ENCODE measurements around the gene HES4. TPM values are rescaled to one million over a fixed set of nuclear protein-coding genes. Genes with fewer than 3 reads are reported as not detected.

The HES4 gene
- polyA plus RNA-seq, 1 donor (not counting 4 experiments of a cell fraction or from before 2014, with no cell fraction given), result 3.0 TPM

DNA sequence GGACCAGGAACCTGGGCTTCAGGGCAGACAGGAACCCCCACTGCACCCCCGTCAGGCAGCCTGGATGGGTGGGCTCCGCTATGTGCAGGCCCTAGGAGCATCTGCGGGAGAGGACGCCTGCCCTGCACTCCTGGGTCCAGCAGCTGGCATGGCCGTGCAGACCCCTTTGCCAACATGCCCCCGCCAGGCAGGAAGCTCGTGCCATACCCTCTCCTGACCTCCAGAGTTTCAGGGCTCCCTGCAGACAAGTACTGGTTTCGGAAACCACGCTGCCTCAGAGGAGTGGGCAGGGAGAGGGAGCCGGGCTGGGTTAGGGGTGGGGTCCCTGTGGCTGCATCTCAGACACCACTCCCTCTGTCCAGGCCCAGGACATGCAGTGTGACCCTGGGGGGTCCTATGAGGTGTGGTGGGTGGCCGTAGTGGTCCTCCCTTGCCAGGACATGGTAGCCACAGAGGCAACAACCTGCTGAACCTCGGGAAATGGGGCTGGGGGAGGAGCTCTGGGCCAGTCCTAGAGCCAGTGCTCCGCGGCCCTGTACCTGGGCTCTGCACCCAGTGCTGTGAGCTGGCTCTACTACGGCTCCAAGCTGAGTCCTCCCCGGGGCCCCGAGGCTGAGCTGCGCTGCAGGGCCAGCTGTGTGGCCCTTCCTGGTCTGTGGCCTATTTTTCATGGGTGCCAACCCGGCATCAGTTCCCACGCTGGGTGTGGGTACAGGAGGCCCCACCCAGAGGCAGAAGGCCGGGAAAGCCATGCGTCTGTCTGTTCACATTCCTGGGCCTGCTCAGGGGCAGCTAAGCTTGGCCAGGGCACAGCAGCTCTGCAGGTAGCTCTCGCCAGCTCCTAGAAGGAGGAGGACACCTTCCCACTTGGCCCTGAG lies 32.2 kb downstream of the HES4 start:
- Histone ChIP-seq H3K9me1 (ENCODE audit: control insufficient read depth, extremely low read depth, insufficient read depth, low read length) (no peaks in the 10 kb centered on the region), H3K4me2 (ENCODE audit: control insufficient read depth, extremely low read depth, insufficient read depth, low read depth, low read length) (peak overlapping the region; percentile 94), H4K20me1 (ENCODE audit: control insufficient read depth, extremely low read depth, insufficient read depth, low read length) (no peaks in the 10 kb centered on the region), H3K9me3 (ENCODE audit: control insufficient read depth, low read depth, low read length) (no peaks in the 10 kb centered on the region), H3K4me1 (ENCODE audit: control insufficient read depth, extremely low read depth, insufficient read depth, low read length) (peaks cover 13% of the 10 kb centered on the region), H3K9ac (ENCODE audit: control insufficient read depth, extremely low read depth, insufficient read depth, low read length) (peak overlapping the region; percentile 97), H3K4me3 (ENCODE audit: control insufficient read depth in 2 of 3, extremely low read depth in 1 of 3, insufficient read depth in 2 of 3, low read depth in 1 of 3, low read length in 3 of 3) (peak overlapping the region; percentile 63 to 84 (median 70)), H3K79me2 (ENCODE audit: control insufficient read depth, insufficient read depth, low read length) (no peaks in the 10 kb centered on the region), H3K27ac (ENCODE audit: control insufficient read depth, insufficient read depth, low read length) (peak overlapping the region; percentile 96), H3K36me3 (ENCODE audit: control insufficient read depth in 2 of 2, extremely low read depth in 1 of 2, insufficient read depth in 2 of 2, low read length in 2 of 2) (peaks cover 0 to 5% of the 10 kb centered on the region in 2 experiments), H2AFZ (ENCODE audit: control insufficient read depth, low read length) (no peak overlapping the region), H3K27me3 (ENCODE audit: control insufficient read depth, extremely low read depth, insufficient read depth, low read length) (no peaks in the 10 kb centered on the region)
- TF ChIP-seq, protein P1, sequence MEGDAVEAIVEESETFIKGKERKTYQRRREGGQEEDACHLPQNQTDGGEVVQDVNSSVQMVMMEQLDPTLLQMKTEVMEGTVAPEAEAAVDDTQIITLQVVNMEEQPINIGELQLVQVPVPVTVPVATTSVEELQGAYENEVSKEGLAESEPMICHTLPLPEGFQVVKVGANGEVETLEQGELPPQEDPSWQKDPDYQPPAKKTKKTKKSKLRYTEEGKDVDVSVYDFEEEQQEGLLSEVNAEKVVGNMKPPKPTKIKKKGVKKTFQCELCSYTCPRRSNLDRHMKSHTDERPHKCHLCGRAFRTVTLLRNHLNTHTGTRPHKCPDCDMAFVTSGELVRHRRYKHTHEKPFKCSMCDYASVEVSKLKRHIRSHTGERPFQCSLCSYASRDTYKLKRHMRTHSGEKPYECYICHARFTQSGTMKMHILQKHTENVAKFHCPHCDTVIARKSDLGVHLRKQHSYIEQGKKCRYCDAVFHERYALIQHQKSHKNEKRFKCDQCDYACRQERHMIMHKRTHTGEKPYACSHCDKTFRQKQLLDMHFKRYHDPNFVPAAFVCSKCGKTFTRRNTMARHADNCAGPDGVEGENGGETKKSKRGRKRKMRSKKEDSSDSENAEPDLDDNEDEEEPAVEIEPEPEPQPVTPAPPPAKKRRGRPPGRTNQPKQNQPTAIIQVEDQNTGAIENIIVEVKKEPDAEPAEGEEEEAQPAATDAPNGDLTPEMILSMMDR (optimal IDR thresholded peaks at IDR 0.05 in 1 of 3, IDR thresholded peaks at IDR 0.05 in 1 of 3, conservative IDR thresholded peaks at IDR 0.05 in 1 of 3; ENCODE audit: extremely low read depth in 1 of 3, insufficient read depth in 2 of 3, low read length in 3 of 3), result no peak
- dilution Hi-C loops (cut with MboI; ENCODE audit: extremely low pct_ligation_motif_present, low sequenced_read_pairs), result no loop called here
- no peak for DNase-seq (ENCODE audit: low read depth, low spot score)
- no peak for FAIRE-seq

GRCh38 chr1:966704-967300 lies 33.1 kb downstream of the HES4 start:
- Histone ChIP-seq H3K36me3 (ENCODE audit: control insufficient read depth in 2 of 2, extremely low read depth in 1 of 2, insufficient read depth in 2 of 2, low read length in 2 of 2) (peaks cover 0 to 7% of the 10 kb centered on the region in 2 experiments), H3K4me1 (ENCODE audit: control insufficient read depth, extremely low read depth, insufficient read depth, low read length) (peaks cover 13% of the 10 kb centered on the region), H3K79me2 (ENCODE audit: control insufficient read depth, insufficient read depth, low read length) (no peaks in the 10 kb centered on the region), H3K9me3 (ENCODE audit: control insufficient read depth, low read depth, low read length) (no peaks in the 10 kb centered on the region), H3K27me3 (ENCODE audit: control insufficient read depth, extremely low read depth, insufficient read depth, low read length) (no peaks in the 10 kb centered on the region), H3K4me2 (ENCODE audit: control insufficient read depth, extremely low read depth, insufficient read depth, low read depth, low read length) (peak overlapping the region; percentile 94), H3K9ac (ENCODE audit: control insufficient read depth, extremely low read depth, insufficient read depth, low read length) (peak overlapping the region; percentile 97), H2AFZ (ENCODE audit: control insufficient read depth, low read length) (peak overlapping the region; percentile 75), H3K4me3 (ENCODE audit: control insufficient read depth in 2 of 3, extremely low read depth in 1 of 3, insufficient read depth in 2 of 3, low read depth in 1 of 3, low read length in 3 of 3) (peak overlapping the region; percentile 70 to 85 (median 84)), H4K20me1 (ENCODE audit: control insufficient read depth, extremely low read depth, insufficient read depth, low read length) (no peaks in the 10 kb centered on the region), H3K27ac (ENCODE audit: control insufficient read depth, insufficient read depth, low read length) (peak overlapping the region; percentile 96), H3K9me1 (ENCODE audit: control insufficient read depth, extremely low read depth, insufficient read depth, low read length) (no peaks in the 10 kb centered on the region)
- DNase-seq (ENCODE audit: low read depth, low spot score) (no peak), FAIRE-seq (no peak)
- dilution Hi-C loops (cut with MboI; ENCODE audit: extremely low pct_ligation_motif_present, low sequenced_read_pairs), result no loop called here
- TF ChIP-seq, protein P1 (optimal IDR thresholded peaks at IDR 0.05 in 1 of 3, IDR thresholded peaks at IDR 0.05 in 1 of 3, conservative IDR thresholded peaks at IDR 0.05 in 1 of 3; ENCODE audit: extremely low read depth in 1 of 3, insufficient read depth in 2 of 3, low read length in 3 of 3), result no peak
- no peak for TF ChIP-seq EZH2 (IDR thresholded peaks at IDR 0.05; ENCODE audit: low read length)
